Kidney epithelial cell (primary cell): ENCODE measurements around the gene SFMBT2. TPM values are rescaled to one million over a fixed set of nuclear protein-coding genes. Genes with fewer than 3 reads are reported as not detected.

Experiments
- DNase-seq: peaks from one replicate; pipeline ENCODE4 v3.0.0-alpha.2; 2010; ENCODE audit warnings: low read depth
- H3K27me3 ChIP-seq: 2 replicates; pipeline ENCODE4 v1.6.0; 2011; ENCODE audit warnings: low read length; ENCODE audit not compliant: control insufficient read depth, insufficient read depth
- H3K36me3 ChIP-seq: 2 replicates; pipeline ENCODE4 v1.5.1; 2011; ENCODE audit warnings: low read length; ENCODE audit not compliant: control insufficient read depth, insufficient read depth
- H3K4me3 ChIP-seq: 2 replicates; pipeline ENCODE4 v1.5.1; 2011; ENCODE audit warnings: low read depth, mild to moderate bottlenecking, control low read depth, low read length
- total RNA-seq: library from RNA; depleted of rRNA; stranded (reverse); fragments of >200 nt; gene quantifications from 2 replicates; pipeline ENCODE4 v1.2.3, GENCODE V29; 2015
- TF ChIP-seq, protein P1 (sequence below): IDR thresholded peaks from 2 replicates; pipeline ENCODE4 v1.5.1; 2011; ENCODE audit warnings: mild to moderate bottlenecking, moderate library complexity, low read length, control low read depth, inconsistent platforms; ENCODE audit not compliant: insufficient read depth, poor library complexity, severe bottlenecking

Gene SFMBT2
- total RNA-seq, 1 donor from 2014 or later = 3.1 TPM

DNA sequence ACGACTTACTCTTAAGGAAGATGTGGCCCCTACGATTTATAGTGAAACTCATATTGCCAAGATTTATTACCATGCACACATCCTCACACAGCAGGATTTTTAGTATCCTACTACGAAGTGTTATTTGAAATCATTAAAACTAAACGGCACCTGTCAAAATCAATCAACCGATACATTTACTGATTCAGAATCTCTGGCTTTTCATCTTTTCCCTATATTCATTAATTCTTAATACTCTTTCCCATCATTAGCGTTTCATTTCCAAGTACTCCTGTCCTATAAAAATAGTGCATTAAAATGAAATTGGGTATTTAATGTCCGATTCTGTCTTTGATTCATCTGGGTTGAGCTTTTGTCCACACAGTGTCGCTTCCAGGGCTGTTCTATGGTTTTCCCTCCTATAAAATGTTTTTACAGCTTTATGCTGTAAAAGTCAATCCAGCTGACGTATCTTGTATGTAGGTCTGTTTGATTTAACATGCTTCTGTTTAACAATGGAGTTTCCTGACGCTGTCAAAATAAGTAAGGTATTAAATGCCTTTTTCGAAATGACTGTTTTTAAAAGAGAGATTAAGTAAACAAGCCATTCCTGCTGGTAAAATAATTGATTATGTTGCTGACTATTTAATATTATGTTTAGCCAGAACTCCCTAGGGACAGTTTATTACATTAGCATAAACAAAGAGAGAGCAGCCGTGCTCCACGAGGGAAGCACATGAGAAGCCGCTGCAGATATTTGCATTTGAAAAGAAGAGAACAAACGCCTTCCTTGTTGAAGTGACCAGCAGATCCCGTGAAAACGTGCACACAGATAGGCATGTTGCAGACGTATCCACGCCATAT is 22.3 kb upstream of the SFMBT2 start:
- no peak for DNase-seq
- TF ChIP-seq, protein P1, sequence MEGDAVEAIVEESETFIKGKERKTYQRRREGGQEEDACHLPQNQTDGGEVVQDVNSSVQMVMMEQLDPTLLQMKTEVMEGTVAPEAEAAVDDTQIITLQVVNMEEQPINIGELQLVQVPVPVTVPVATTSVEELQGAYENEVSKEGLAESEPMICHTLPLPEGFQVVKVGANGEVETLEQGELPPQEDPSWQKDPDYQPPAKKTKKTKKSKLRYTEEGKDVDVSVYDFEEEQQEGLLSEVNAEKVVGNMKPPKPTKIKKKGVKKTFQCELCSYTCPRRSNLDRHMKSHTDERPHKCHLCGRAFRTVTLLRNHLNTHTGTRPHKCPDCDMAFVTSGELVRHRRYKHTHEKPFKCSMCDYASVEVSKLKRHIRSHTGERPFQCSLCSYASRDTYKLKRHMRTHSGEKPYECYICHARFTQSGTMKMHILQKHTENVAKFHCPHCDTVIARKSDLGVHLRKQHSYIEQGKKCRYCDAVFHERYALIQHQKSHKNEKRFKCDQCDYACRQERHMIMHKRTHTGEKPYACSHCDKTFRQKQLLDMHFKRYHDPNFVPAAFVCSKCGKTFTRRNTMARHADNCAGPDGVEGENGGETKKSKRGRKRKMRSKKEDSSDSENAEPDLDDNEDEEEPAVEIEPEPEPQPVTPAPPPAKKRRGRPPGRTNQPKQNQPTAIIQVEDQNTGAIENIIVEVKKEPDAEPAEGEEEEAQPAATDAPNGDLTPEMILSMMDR = no peak
- Histone ChIP-seq H3K27me3 (no peaks in the 10 kb centered on the region), H3K36me3 (no peaks in the 10 kb centered on the region), H3K4me3 (no peak overlapping the region)

DNA sequence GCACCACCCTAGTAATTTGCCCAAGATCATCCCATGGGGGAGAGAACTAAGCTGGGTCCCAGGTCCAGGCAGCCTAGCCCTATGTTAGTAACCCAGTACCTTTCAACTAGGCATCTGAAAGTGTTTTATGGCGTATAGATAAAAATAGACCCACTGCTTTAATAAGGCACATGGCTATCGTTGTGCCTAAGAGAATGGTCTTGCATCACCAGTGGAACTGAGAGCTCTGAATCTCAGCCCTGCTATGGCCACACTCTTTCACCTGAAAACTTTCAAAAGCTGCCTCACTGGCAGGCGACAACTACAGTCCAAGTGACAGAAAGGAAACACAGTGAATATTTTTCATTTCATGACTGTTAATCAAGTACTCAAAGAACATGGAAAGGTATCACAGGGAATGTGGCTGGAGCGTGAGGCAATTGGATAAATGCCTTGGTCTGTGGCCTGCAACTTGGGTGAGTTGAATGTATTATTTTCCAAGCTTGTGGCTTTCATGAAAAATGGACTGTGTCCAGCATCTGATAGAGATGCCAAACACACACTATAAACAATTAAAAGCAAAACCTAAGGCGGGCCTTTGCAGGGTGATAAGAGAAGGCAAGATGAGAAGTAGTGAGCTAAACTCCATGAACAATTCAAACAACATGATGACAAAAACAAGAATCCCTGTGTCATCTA is 18.0 kb upstream of the SFMBT2 start:
- H3K36me3 ChIP-seq = no peaks in the 10 kb centered on the region
- TF ChIP-seq, protein P1 = no peak

DNA sequence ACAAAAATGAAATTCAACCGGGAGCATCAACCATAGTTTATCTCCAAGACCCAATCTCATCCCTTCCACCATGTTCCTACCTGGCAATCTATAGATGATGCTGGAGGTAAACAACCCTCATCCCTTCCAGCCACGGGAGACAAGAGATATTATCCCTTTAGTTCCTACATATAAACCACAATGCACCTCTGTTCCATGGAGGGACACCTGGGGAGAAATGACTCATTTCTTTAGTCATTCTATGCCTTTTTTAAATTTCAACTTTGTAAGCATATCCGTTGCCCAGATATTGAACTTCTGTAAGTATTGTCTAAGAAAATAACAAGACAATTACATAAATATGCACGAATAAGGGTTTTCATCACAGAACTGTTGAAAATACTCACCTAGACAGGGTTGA is 15.5 kb upstream of the SFMBT2 start:
- Histone ChIP-seq H3K27me3 (peaks cover 3% of the 10 kb centered on the region), H3K4me3 (no peak overlapping the region), H3K36me3 (no peaks in the 10 kb centered on the region)
- DNase-seq = no peak
- TF ChIP-seq, protein P1 = no peak

More for the DNA sequence above, 18.0 kb upstream of the SFMBT2 start:
- DNase-seq = no peak
- Histone ChIP-seq H3K4me3 (no peak overlapping the region), H3K27me3 (peaks cover 3% of the 10 kb centered on the region)

DNA sequence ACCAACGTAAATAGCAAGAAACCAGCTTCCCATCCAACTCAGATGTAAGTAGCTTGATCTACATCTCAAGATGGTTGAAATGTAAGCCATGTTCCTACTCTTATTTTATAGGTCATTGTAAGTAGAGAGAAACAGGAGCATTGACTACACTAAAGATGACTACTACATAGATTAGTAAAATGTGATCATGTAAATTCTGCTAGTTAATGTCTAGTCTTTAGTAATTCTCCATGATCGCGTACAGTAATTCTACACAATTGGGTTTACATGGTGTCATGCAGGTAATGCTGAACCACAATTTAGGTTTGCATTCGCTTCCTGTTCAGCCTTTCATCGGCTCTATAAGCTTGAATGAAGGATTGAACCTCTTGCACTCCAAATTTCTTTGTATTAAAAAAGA is 14.9 kb upstream of the SFMBT2 start:
- H3K27me3 ChIP-seq = peaks cover 3% of the 10 kb centered on the region
- H3K36me3 ChIP-seq = no peaks in the 10 kb centered on the region
- DNase-seq = no peak
- no peak overlapping the region for H3K4me3 ChIP-seq
- TF ChIP-seq, protein P1 = no peak

DNA sequence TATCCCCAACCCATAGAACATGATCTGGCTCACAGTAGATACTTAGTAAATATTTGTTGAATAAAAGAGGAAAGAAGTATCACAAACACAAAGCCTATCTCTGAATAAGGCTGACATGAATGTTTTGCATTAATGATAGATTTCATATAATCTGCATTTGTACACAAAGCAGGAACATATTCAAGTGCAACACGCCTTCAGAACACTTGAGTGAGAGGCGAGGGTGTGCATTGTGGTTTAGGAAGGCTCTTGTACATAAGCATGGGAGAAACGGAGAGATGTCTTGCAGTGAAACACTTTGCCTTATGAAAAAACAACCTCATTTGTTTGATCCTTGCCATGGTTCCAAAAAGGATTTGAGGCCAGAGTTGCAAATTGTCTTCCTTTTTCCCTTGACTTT is 14.1 kb upstream of the SFMBT2 start:
- H3K36me3 ChIP-seq = no peaks in the 10 kb centered on the region
- TF ChIP-seq, protein P1 = no peak
- no peak for DNase-seq
- H3K4me3 ChIP-seq = no peak overlapping the region
- H3K27me3 ChIP-seq = peaks cover 3% of the 10 kb centered on the region
